Measurements from ENCODE around the gene CBR4. TPM values are rescaled to one million over a fixed set of nuclear protein-coding genes. Genes with fewer than 3 reads are reported as not detected.

The CBR4 gene
- total RNA-seq, 1 experiment from 2014 or later: 24.0 TPM

DNA sequence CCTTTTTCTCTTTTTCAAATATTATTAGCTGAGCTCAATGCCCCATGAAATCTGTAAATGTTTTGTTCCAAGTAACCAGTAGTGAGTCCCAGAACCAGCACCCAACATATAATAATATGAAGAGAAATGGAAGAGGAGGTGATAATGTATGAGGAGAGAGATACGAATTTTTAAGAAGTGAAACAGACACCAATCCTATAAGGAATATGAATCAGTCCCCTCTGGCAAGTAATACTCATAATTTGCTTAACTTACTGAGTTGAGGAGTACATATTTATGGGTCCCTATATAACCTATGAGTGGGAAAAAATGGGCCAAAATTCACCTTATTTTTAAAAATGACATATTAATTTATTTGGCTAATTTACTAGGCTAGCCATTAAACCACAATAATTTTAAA is 8.4 kb upstream of the CBR4 start:
- no peaks in the 10 kb centered on the region for H3K36me3 Mint-ChIP-seq (ENCODE audit: insufficient read depth, unreplicated experiment)
- peaks cover 5% of the 10 kb centered on the region for H3K4me1 Mint-ChIP-seq (ENCODE audit: insufficient read depth, unreplicated experiment)
- TF ChIP-seq CTCF (IDR thresholded peaks at IDR 0.05; ENCODE audit: unreplicated experiment): no peak
- CTCF ChIA-PET: interaction anchor here (0.7 to 1.5 kb wide), 3 partner anchors 8 to 216 kb away, joined by 3 read pairs; partner anchors contain the start of gene CBR4
- intact Hi-C loops (cut with micrococcal nuclease): no loop called here
- H3K27me3 Mint-ChIP-seq (ENCODE audit: insufficient read depth, unreplicated experiment): no peaks in the 10 kb centered on the region
- BruUV-seq (replicated peaks): no TSS peak
- H3K9me3 Mint-ChIP-seq (ENCODE audit: unreplicated experiment): no peaks in the 10 kb centered on the region
- POLR2A ChIA-PET: no interaction called here
- no peak for DNase-seq (ENCODE audit: unreplicated experiment)
- no peak overlapping the region for H3K27ac Mint-ChIP-seq (ENCODE audit: low read depth, unreplicated experiment)
- H3K4me3 Mint-ChIP-seq (ENCODE audit: unreplicated experiment): no peak overlapping the region

DNA sequence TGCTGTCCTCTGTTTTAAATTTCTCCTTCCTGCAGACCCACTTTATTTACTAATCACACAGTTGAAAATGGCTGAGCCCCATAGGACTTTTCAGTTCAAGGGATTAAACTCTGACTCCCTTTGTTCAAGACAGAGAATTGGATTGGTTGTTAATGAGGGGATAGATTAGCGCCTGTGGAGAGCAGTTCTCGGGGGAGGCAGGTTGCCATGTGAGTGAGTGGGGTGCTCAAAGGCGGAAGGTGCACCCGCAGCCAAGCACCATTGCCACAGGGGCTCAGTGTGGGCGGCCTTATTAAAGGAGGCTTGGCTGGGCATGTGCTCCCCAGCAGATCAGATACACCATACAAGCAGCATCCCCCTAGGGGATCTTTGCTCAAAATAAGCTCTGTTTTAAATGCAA is 7.9 kb upstream of the CBR4 start:
- no peaks in the 10 kb centered on the region for H3K36me3 Mint-ChIP-seq (ENCODE audit: insufficient read depth, unreplicated experiment)
- BruUV-seq (replicated peaks): no TSS peak
- H3K27ac Mint-ChIP-seq (ENCODE audit: low read depth, unreplicated experiment): no peak overlapping the region
- no peaks in the 10 kb centered on the region for H3K9me3 Mint-ChIP-seq (ENCODE audit: unreplicated experiment)
- intact Hi-C loops (cut with micrococcal nuclease): no loop called here
- no peak overlapping the region for H3K4me3 Mint-ChIP-seq (ENCODE audit: unreplicated experiment)
- H3K27me3 Mint-ChIP-seq (ENCODE audit: insufficient read depth, unreplicated experiment): no peaks in the 10 kb centered on the region
- POLR2A ChIA-PET: no interaction called here
- DNase-seq (ENCODE audit: unreplicated experiment): no peak
- peaks cover 5% of the 10 kb centered on the region for H3K4me1 Mint-ChIP-seq (ENCODE audit: insufficient read depth, unreplicated experiment)
- CTCF ChIA-PET: interaction anchor here (0.7 to 1.2 kb wide), 2 partner anchors 98 to 217 kb away, joined by 3 read pairs; no protein-coding TSS in a partner anchor
- no peak for TF ChIP-seq CTCF (IDR thresholded peaks at IDR 0.05; ENCODE audit: unreplicated experiment)

- Mint-ChIP-seq H3K4me3 (ENCODE audit: unreplicated experiment) (no peak overlapping the region), H3K36me3 (ENCODE audit: insufficient read depth, unreplicated experiment) (no peaks in the 10 kb centered on the region), H3K27me3 (ENCODE audit: insufficient read depth, unreplicated experiment) (no peaks in the 10 kb centered on the region), H3K27ac (ENCODE audit: low read depth, unreplicated experiment) (no peak overlapping the region), H3K9me3 (ENCODE audit: unreplicated experiment) (no peaks in the 10 kb centered on the region), H3K4me1 (ENCODE audit: insufficient read depth, unreplicated experiment) (peaks cover 5% of the 10 kb centered on the region)
- TF ChIP-seq CTCF (IDR thresholded peaks at IDR 0.05; ENCODE audit: unreplicated experiment): no peak
- intact Hi-C loops (cut with micrococcal nuclease): no loop called here
- DNase-seq (ENCODE audit: unreplicated experiment): no peak
- CTCF ChIA-PET: interaction anchor here (0.6 to 4.2 kb wide), 3 partner anchors 10 to 1391 kb away, joined by 3 to 25 read pairs (median 4); no protein-coding TSS in a partner anchor
- BruUV-seq (replicated peaks): no TSS peak
- POLR2A ChIA-PET: interaction anchor here (1.0 kb wide), 1 partner anchor 359 kb away, joined by 3 read pairs; no protein-coding TSS in a partner anchor
These were observed 5.2 kb upstream of the CBR4 start for GRCh38 chr4:169015186-169015623.

GRCh38 chr4:169014586-169014985 is 4.5 kb upstream of the CBR4 start:
- TF ChIP-seq CTCF (IDR thresholded peaks at IDR 0.05; ENCODE audit: unreplicated experiment): no peak
- Mint-ChIP-seq H3K4me3 (ENCODE audit: unreplicated experiment) (no peak overlapping the region), H3K27me3 (ENCODE audit: insufficient read depth, unreplicated experiment) (no peaks in the 10 kb centered on the region), H3K36me3 (ENCODE audit: insufficient read depth, unreplicated experiment) (no peaks in the 10 kb centered on the region), H3K9me3 (ENCODE audit: unreplicated experiment) (no peaks in the 10 kb centered on the region), H3K27ac (ENCODE audit: low read depth, unreplicated experiment) (no peak overlapping the region), H3K4me1 (ENCODE audit: insufficient read depth, unreplicated experiment) (peaks cover 5% of the 10 kb centered on the region)
- BruUV-seq (replicated peaks): no TSS peak
- ChIA-PET POLR2A (interaction anchor here (1.0 kb wide), 1 partner anchor 358 kb away, joined by 3 read pairs; no protein-coding TSS in a partner anchor), CTCF (interaction anchor here (0.6 to 4.2 kb wide), 7 partner anchors 8 to 1391 kb away, joined by 3 to 25 read pairs (median 4); no protein-coding TSS in a partner anchor)
- intact Hi-C loops (cut with micrococcal nuclease): no loop called here
- no peak for DNase-seq (ENCODE audit: unreplicated experiment)

Data from MCF 10A (cell line).